ENCODE measurements around the gene CYFIP1. TPM values are rescaled to one million over a fixed set of nuclear protein-coding genes. Genes with fewer than 3 reads are reported as not detected.

CYFIP1 gene
- polyA plus RNA-seq, 4 donors: 92.0 to 96.9 (median 92.8) TPM

- DNase-seq (ENCODE audit: low read depth in 4 of 4, low spot score in 3 of 4): peak; percentile 94 to 95 (median 95)
Observed at GRCh38 chr15:22838292-22839042, 141.7 kb downstream of the CYFIP1 start, which contains the start of gene NIPA2. TSS of gene NIPA2 (plus strand) at chr15:22838666. CDS start at chr15:22851732, 13,066 bp downstream.

- DNase-seq (ENCODE audit: low read depth in 4 of 4, low spot score in 3 of 4): no peak
Observed at GRCh38 chr15:22831473-22831872, 148.7 kb downstream of the CYFIP1 start.

DNA sequence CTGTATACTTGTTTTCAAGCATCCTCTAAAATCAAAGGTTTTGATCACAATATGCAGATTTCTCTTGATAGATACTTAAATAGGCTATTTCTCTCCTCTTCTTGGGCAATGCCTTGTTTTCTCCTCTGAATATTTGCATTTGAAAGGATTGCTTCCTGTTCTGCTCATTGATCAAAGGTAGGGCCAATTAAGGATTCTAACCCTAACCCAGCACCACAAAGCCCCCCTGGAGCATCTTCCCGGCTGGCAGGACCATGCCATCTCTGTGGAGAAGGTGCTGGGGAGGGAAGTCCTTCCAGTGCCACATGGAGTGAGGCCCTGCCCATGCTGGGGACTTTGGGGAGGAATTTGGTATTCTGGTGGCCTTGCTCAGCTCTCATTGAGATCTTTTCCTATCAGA, 153.0 kb downstream of the CYFIP1 start:
- DNase-seq (ENCODE audit: low read depth in 4 of 4, low spot score in 3 of 4): no peak

- no peak for DNase-seq (ENCODE audit: low read depth in 4 of 4, low spot score in 3 of 4)
Observed at GRCh38 chr15:22823495-22824128, 156.6 kb downstream of the CYFIP1 start.

- DNase-seq (ENCODE audit: low read depth in 4 of 4, low spot score in 3 of 4): no peak
Observed at GRCh38 chr15:22819651-22820050, 160.5 kb downstream of the CYFIP1 start.

Other genes starting within 250 kb of the CYFIP1 start
- gene NIPA1, start 193.7 kb downstream of the CYFIP1 start, polyA plus RNA-seq (ENCODE audit: insufficient read length in 4 of 4): 10 to 100 TPM; 10.9 to 13.4 (median 12.8) TPM
- 10 to 100 TPM; 60.2 to 70.1 (median 64.8) TPM for gene NIPA2, start 141.7 kb downstream of the CYFIP1 start, polyA plus RNA-seq (ENCODE audit: insufficient read length in 4 of 4)
- 10 to 100 TPM; 18.3 to 28.5 (median 25.5) TPM for gene TUBGCP5, start 59.2 kb upstream of the CYFIP1 start, polyA plus RNA-seq (ENCODE audit: insufficient read length in 4 of 4)
- gene GOLGA6L1, start 156.5 kb upstream of the CYFIP1 start, polyA plus RNA-seq (ENCODE audit: insufficient read length in 4 of 4): not detected

Data from right renal pelvis (tissue), 4 donors.